ENCODE results near the gene METTL16.

- TF ChIP-seq KDM1A (IDR thresholded peaks at IDR 0.05; ENCODE audit: borderline replicate concordance, low read length) = no peak
- TF ChIP-seq, protein P1, sequence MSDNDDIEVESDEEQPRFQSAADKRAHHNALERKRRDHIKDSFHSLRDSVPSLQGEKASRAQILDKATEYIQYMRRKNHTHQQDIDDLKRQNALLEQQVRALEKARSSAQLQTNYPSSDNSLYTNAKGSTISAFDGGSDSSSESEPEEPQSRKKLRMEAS (IDR thresholded peaks at IDR 0.05) = no peak
- TF ChIP-seq, protein P2, sequence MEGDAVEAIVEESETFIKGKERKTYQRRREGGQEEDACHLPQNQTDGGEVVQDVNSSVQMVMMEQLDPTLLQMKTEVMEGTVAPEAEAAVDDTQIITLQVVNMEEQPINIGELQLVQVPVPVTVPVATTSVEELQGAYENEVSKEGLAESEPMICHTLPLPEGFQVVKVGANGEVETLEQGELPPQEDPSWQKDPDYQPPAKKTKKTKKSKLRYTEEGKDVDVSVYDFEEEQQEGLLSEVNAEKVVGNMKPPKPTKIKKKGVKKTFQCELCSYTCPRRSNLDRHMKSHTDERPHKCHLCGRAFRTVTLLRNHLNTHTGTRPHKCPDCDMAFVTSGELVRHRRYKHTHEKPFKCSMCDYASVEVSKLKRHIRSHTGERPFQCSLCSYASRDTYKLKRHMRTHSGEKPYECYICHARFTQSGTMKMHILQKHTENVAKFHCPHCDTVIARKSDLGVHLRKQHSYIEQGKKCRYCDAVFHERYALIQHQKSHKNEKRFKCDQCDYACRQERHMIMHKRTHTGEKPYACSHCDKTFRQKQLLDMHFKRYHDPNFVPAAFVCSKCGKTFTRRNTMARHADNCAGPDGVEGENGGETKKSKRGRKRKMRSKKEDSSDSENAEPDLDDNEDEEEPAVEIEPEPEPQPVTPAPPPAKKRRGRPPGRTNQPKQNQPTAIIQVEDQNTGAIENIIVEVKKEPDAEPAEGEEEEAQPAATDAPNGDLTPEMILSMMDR (IDR thresholded peaks at IDR 0.05; ENCODE audit: control extremely low read depth in 1 of 3, insufficient read depth in 1 of 3, low read depth in 1 of 3, low read length in 3 of 3) = no peak
- no peak for TF ChIP-seq POLR2A (IDR thresholded peaks at IDR 0.05; ENCODE audit: control extremely low read depth in 1 of 2, low read depth in 2 of 2, low read length in 2 of 2)
- TF ChIP-seq ZNF274 (IDR thresholded peaks at IDR 0.05; ENCODE audit: borderline replicate concordance, extremely low read depth, low read length) = no peak
- no peak for TF ChIP-seq ATF2 (IDR thresholded peaks at IDR 0.05; ENCODE audit: low read length)
- TF ChIP-seq CBX5 (IDR thresholded peaks at IDR 0.05; ENCODE audit: low read depth, low read length) = no peak
- no peak for TF ChIP-seq EP300 (IDR thresholded peaks at IDR 0.05; ENCODE audit: borderline replicate concordance in 1 of 2, low read depth in 2 of 2, low read length in 2 of 2)
- TF ChIP-seq SIN3A (conservative IDR thresholded peaks at IDR 0.05 in 1 of 2, IDR thresholded peaks at IDR 0.05 in 1 of 2; ENCODE audit: low read depth in 1 of 2, low read length in 2 of 2) = no peak
- no peak for TF ChIP-seq JUN (IDR thresholded peaks at IDR 0.05; ENCODE audit: low read depth, low read length)
- no peak for TF ChIP-seq KDM5A (IDR thresholded peaks at IDR 0.05; ENCODE audit: low read length)
- TF ChIP-seq RXRA (IDR thresholded peaks at IDR 0.05; ENCODE audit: insufficient read depth, low read depth, low read length) = no peak
- TF ChIP-seq RAD21 (IDR thresholded peaks at IDR 0.05 in 1 of 2, conservative IDR thresholded peaks at IDR 0.05 in 1 of 2; ENCODE audit: low read depth in 2 of 2, low read length in 2 of 2) = no peak
- TF ChIP-seq USF2 (IDR thresholded peaks at IDR 0.05; ENCODE audit: low read length) = no peak
These were observed 33.2 kb downstream of the METTL16 start for GRCh38 chr17:2478458-2478857.
